Activated naive CD4-positive, alpha-beta T cell treated with anti-CD3 and anti-CD28 coated beads, Interleukin-2, amount 50 U/mL, for 24 hours (primary cell): ENCODE results near the gene ELOVL5.
"Not testable (repeated sequence)": the region's sequence is repeated elsewhere in the genome, so short reads cannot be mapped to it uniquely, and the experiment has no call there.

Experiments used
- H3K27ac Mint-ChIP-seq: one replicate; pipeline ENCODE4 v1.8.0; 2021; ENCODE audit warnings: mild to moderate bottlenecking, mixed read lengths
- H3K27me3 Mint-ChIP-seq: one replicate; pipeline ENCODE4 v1.8.0; 2021; ENCODE audit warnings: mixed read lengths
- H3K36me3 Mint-ChIP-seq: one replicate; pipeline ENCODE4 v1.8.0; 2021; ENCODE audit warnings: mixed read lengths
- H3K4me1 Mint-ChIP-seq: one replicate; pipeline ENCODE4 v1.8.0; 2021; ENCODE audit warnings: mixed read lengths
- H3K4me3 Mint-ChIP-seq: one replicate; pipeline ENCODE4 v1.8.0; 2021; ENCODE audit warnings: mild to moderate bottlenecking, mixed read lengths
- H3K9me3 Mint-ChIP-seq: one replicate; pipeline ENCODE4 v1.8.0; 2021; ENCODE audit warnings: mixed read lengths

The ELOVL5 gene

DNA sequence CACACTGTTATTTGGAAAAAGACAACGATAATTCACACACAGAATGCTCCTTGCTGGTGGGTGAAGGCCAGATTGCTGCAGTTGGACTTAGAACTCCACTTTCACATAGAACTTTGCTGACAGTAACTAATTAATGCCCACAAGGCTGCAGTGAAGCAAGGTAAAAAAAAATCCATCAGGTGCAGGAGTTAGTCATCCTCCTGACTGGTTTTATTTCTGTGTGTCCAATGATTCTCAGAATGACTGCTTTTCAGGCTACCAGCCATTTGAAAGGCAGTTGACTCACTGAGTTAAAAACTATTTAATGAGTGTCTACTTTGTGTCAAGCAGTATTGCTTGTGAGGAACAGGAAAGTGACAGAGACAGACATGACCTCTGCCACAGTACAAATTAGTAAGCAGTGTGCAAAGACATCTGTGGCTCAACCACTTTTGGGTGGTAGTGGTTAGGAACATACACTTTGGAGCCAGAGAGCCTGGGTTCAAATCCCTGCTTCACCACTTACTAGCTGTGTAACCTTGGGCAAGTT lies 41.9 kb downstream of the ELOVL5 start:
- no peaks in the 10 kb centered on the region for H3K27me3 Mint-ChIP-seq
- no peaks in the 10 kb centered on the region for H3K9me3 Mint-ChIP-seq
- no peak overlapping the region for H3K4me3 Mint-ChIP-seq

DNA sequence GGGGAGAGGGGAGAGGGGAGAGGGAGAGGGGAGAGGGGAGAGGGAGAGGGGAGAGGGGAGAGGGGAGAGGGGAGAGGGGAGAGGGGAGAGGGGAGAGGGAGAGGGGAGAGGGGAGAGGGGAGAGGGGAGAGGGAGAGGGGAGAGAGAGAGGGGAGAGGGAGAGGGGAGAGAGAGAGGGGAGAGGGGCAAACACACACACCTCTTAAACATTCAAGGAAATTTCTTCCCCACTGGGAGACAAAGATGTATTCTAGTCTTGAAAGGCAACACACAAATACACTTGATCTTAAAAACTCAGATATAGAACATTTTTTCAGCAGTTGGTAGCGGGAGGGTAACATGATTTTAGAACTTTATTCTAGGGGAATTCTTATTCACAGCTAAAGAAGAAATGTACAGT lies 42.5 kb downstream of the ELOVL5 start:
- not testable (repeated sequence) for H3K27me3 Mint-ChIP-seq, H3K4me3 Mint-ChIP-seq, H3K9me3 Mint-ChIP-seq, H3K36me3 Mint-ChIP-seq
- H3K27ac Mint-ChIP-seq, result peak overlapping the region; percentile 81
- peaks cover 85% of the 10 kb centered on the region for H3K4me1 Mint-ChIP-seq

More for the DNA sequence above, 41.9 kb downstream of the ELOVL5 start:
- Mint-ChIP-seq H3K4me1 (peaks cover 83% of the 10 kb centered on the region), H3K27ac (peak overlapping the region; percentile 81), H3K36me3 (peaks cover 4% of the 10 kb centered on the region)

DNA sequence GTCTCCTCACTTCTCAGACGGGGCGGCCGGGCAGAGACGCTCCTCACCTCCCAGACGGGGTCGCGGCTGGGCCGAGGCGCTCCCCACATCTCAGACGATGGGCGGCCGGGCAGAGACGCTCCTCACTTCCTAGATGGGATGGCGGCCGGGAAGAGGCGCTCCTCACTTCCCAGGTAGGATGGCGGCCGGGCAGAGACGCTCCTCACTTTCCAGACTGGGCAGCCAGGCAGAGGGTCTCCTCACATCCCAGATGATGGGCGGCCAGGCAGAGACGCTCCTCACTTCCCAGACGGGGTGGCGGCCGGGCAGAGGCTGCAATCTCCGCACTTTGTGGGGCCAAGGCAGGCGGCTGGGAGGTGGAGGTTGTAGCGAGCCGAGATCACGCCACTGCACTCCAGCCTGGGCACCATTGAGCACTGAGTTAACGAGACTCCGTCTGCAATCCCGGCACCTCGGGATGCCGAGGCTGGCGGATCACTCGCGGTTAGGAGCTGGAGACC lies 43.2 kb downstream of the ELOVL5 start:
- H3K4me1 Mint-ChIP-seq, result peaks cover 85% of the 10 kb centered on the region
- H3K27me3 Mint-ChIP-seq, H3K4me3 Mint-ChIP-seq, H3K36me3 Mint-ChIP-seq, H3K9me3 Mint-ChIP-seq, H3K27ac Mint-ChIP-seq: not testable (repeated sequence)

DNA sequence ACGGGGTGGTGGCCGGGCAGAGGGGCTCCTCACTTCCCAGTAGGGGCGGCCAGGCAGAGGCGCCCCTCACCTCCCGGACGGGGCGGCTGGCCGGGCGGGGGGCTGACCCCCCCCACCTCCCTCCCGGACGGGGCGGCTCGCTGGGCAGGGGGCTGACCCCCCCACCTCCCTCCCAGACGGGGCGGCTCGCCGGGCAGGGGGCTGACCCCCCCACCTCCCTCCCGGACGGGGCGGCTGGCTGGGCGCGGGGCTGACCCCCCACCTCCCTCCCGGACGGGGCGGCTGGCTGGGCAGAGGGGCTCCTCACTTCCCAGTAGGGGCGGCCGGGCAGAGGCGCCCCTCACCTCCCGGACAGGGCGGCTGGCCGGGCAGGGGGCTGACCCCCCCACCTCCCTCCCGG lies 43.8 kb downstream of the ELOVL5 start:
- not testable (repeated sequence) for H3K36me3 Mint-ChIP-seq, H3K27me3 Mint-ChIP-seq, H3K9me3 Mint-ChIP-seq, H3K4me3 Mint-ChIP-seq, H3K27ac Mint-ChIP-seq
- peaks cover 85% of the 10 kb centered on the region for H3K4me1 Mint-ChIP-seq

DNA sequence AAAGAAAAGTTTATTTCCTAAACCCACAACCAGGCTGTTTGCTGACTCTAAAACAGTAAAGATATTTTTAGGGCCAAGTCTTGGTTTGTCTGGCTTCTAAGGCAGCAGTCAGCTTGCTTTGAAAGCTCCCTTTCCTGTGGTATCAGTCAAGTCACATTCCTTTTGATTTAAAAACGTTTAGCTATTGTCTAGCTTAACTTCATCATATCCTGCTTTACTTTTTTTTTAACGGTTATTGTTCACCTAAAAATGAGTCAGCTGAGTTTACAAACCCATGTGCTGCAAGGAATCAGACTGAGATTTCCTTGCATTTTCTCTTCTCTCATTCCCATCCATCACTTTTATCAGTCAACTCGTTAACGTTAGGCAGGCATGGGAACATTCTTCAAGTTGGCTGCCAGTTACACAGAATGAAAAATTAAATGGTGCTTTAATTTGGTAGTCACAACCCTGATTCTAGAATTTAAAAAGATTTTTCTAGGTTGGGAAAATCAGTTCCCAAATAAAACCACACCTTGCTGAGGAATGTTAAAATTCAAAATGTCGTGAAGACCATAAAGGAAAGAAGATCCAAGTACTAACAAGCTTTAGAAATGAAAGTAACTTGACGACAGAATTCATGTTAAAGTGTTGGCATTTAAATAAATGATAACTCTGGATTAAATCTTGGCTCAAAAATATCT lies 45.9 kb downstream of the ELOVL5 start:
- no peaks in the 10 kb centered on the region for H3K27me3 Mint-ChIP-seq
- peak overlapping the region; percentile 45 for H3K4me3 Mint-ChIP-seq
- H3K27ac Mint-ChIP-seq, result peak overlapping the region; percentile 53
- H3K4me1 Mint-ChIP-seq, result peaks cover 82% of the 10 kb centered on the region
- H3K9me3 Mint-ChIP-seq, result no peaks in the 10 kb centered on the region
- H3K36me3 Mint-ChIP-seq, result peaks cover 2% of the 10 kb centered on the region

DNA sequence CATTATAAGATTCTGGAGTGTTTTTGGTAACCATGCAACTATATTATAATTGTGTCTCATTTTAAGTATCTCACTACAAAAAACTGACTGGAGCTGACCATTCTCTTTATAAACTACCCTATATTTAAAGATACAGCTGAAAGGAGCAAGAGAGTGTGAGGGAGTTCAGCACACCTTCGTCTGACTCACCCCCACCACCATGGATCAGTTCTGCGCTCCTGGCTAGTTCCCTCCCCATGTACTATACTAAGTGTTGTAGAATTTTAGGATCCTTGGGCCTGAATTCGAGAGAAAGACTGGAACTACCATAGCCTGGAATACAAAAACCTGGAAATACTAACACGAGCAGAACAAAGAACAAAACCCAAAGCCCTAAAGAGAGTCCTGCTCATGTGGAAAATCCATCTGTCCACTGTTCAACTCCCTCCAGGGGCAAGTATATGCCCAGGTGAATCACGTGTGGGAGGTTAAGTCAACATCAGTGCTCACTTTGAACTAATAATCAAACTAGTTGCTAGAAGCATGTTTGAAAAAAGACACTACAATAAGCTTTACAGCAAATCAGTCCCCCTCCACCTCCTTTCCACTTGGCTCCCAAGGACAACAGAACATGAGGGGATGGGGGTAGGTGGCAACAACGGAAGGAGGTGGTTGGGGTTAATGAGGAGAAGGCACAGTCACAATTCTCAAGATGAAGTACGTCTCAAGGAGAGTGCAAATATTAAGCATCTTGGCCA lies 46.8 kb downstream of the ELOVL5 start:
- Mint-ChIP-seq H3K4me1 (peaks cover 82% of the 10 kb centered on the region), H3K36me3 (peaks cover 2% of the 10 kb centered on the region), H3K9me3 (no peaks in the 10 kb centered on the region), H3K27me3 (no peaks in the 10 kb centered on the region), H3K4me3 (peak overlapping the region; percentile 71), H3K27ac (peak overlapping the region; percentile 89)

DNA sequence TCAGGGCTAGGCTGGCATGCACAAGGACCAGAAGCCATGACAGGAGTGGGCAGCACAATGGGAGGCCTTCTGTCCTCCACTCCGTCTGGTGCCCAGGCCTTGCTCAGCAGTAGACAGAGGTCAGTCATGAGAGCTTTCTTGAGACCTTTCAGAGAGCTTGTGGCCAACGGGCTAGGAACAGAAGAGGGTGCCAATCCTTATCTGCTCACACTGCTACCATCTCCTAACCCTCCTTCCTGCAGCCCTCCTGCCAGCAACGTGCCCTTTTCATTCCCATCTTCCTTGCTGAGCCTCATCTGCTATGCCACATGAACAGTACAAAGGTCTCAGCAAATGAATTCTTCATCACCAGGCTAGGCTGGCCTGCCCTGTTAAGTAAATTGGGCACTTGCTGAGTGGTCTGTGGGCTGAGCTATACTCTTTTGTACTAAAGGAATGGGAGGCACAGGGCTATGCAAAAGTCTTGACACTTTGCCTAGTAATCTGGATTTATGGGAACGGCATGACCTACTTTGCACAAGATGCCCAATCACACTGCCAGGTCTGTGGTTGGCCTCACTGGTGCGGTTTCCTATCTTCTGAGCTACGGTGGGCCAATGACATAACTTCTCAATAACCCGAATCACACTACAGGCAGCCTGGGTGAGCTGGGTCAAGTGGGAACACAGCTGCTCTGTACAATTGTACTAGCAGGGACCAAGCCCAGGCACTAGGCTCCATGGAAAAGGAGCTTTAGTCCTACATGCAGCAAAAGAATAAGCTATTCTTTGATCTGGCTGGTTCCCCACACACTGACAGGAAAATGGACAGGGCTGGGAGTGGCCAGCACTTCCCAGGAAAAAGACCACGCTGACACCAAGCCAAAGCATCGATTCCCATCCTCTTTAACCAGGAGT lies 47.8 kb downstream of the ELOVL5 start:
- Mint-ChIP-seq H3K27ac (peak overlapping the region; percentile 56), H3K4me3 (peak overlapping the region; percentile 60), H3K9me3 (no peaks in the 10 kb centered on the region), H3K4me1 (peaks cover 85% of the 10 kb centered on the region), H3K27me3 (no peaks in the 10 kb centered on the region), H3K36me3 (no peaks in the 10 kb centered on the region)

DNA sequence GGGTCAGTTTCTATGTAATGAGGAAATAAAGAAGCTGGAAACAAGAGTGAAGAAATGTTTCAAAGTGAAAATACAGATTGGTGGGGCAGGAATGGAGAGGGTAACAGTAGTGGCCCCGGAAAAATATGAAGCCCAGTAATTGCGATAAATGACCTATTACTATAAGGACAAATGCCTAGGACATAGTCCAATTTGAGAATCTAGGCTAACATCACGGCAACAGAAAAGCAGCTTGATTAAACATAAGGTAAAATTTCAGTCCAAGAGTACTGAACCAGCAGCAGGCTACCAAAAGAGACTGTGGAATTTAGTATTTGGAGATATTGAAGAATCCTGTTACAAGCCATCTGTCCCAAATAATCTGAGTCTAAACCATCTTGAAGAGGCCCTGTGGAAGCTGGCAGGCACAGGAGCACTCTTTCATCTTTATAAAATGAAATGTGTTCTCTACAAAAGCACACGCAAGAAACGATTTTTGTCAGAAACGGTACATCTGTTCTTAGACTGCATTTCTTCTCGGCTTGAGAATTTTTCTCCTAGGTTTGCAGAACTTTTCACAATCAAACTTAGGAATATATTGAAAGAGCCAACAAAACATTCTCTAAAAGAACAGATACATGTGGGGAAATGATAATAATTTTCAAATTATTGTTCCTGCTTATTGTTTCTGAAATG lies 49.3 kb downstream of the ELOVL5 start:
- Mint-ChIP-seq H3K4me3 (no peak overlapping the region), H3K9me3 (no peaks in the 10 kb centered on the region), H3K36me3 (no peaks in the 10 kb centered on the region), H3K27ac (peak overlapping the region; percentile 80), H3K27me3 (no peaks in the 10 kb centered on the region), H3K4me1 (peaks cover 97% of the 10 kb centered on the region)

DNA sequence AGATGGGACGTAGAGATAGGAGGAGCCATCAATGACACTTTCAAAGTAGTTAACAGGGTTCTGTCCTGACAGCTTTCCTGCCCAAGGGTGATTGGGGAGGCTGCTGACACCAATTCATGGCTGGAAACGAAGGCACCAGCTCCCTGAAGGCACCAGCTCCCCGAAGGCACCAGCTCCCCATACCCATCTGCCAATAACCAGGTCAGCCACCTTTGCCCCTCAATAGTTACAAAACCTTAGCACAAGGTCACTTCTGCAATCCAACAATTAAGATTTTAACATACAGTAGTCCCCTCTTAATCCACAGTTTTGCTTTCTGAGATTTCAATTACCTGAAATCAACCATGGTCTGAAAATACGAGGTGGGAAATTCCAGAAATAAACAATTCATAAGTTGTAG lies 51.7 kb downstream of the ELOVL5 start:
- no peak overlapping the region for H3K27ac Mint-ChIP-seq
- H3K4me1 Mint-ChIP-seq, result peaks cover 97% of the 10 kb centered on the region
- no peak overlapping the region for H3K4me3 Mint-ChIP-seq
- no peaks in the 10 kb centered on the region for H3K27me3 Mint-ChIP-seq
- no peaks in the 10 kb centered on the region for H3K9me3 Mint-ChIP-seq
- peaks cover 3% of the 10 kb centered on the region for H3K36me3 Mint-ChIP-seq

DNA sequence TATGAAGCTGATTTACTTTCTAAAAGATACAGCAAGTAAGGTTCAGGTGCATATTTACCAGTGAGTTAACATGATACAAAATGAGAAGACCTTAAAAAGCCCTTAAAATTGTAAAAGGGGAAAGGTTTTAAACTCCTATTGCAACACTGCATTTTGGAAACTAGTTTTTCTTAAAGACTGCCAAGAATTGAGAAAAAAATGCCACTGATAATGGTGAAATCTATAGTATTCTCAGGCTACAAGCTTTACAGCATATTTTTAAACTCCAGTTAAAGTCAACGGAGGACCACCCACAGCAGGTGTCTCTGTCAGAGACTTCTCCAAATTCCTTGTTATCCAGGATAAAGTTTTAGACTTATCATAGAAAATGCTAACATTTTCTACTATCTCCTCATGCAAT lies 53.6 kb downstream of the ELOVL5 start:
- no peaks in the 10 kb centered on the region for H3K9me3 Mint-ChIP-seq
- H3K27me3 Mint-ChIP-seq, result no peaks in the 10 kb centered on the region
- peaks cover 6% of the 10 kb centered on the region for H3K36me3 Mint-ChIP-seq
- H3K4me3 Mint-ChIP-seq, result no peak overlapping the region
- peaks cover 97% of the 10 kb centered on the region for H3K4me1 Mint-ChIP-seq
- peak overlapping the region; percentile 71 for H3K27ac Mint-ChIP-seq

DNA sequence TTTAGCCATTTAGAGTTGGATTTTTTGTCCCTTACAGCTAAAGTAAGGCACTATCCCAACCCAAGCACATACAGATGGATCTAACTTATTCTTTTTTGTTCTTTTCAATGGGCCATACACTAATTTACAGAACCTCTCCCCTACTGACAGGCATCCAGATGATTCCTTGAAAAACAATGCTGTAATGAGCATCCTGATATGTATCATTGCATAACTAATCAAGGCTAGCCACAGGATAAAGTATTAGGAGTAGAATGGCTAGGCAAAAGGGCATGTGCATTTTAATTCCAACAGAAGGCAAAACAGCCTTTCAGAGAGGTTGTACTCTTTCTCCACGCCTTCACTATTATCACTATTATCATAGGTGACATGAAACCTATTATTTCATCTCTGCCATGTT lies 54.1 kb downstream of the ELOVL5 start:
- Mint-ChIP-seq H3K27me3 (no peaks in the 10 kb centered on the region), H3K9me3 (no peaks in the 10 kb centered on the region), H3K27ac (peak overlapping the region; percentile 71), H3K4me1 (peaks cover 97% of the 10 kb centered on the region), H3K36me3 (peaks cover 9% of the 10 kb centered on the region), H3K4me3 (no peak overlapping the region)

DNA sequence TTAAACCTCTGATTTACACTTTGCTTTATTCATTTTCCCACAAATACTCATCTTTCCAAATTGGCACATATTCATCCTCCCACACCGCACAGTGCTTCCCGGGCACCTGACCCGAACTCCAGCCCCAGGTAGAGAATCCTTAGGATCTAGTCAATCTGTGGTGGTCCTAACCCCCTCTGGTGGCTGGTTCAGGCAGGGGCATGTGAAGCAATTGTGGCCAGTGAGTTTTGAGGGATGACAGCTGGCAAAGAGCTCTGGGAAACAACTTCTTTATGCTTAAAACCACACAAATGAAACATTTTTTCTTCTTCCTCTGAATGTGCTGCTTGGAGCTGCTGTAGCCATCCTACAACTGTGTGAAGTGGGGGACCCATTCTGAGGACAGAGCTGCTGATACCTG lies 54.7 kb downstream of the ELOVL5 start:
- Mint-ChIP-seq H3K27ac (peak overlapping the region; percentile 78), H3K27me3 (no peaks in the 10 kb centered on the region), H3K9me3 (no peaks in the 10 kb centered on the region), H3K4me3 (no peak overlapping the region), H3K4me1 (peaks cover 97% of the 10 kb centered on the region), H3K36me3 (peaks cover 9% of the 10 kb centered on the region)

DNA sequence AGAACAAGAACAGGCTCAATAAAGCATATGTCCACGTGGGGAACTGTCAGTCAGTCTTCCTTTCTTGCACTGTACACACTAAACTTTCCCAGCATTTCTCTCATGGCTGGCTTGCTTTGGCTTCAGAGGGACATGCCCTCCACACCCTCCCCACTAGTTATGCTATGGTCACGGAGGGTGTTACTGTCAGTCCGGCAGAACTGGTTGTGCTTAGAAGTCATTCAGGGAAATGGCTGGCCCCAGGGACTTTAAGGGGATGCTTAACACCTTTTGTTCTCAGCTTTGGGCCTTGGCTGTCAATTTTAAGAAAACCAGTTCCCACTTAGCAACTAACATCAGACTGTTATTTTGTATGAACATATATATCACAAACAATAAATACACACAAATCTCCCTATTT lies 55.1 kb downstream of the ELOVL5 start:
- Mint-ChIP-seq H3K4me1 (peaks cover 97% of the 10 kb centered on the region), H3K9me3 (no peaks in the 10 kb centered on the region), H3K27ac (peak overlapping the region; percentile 78), H3K36me3 (peaks cover 9% of the 10 kb centered on the region), H3K27me3 (no peaks in the 10 kb centered on the region), H3K4me3 (no peak overlapping the region)

DNA sequence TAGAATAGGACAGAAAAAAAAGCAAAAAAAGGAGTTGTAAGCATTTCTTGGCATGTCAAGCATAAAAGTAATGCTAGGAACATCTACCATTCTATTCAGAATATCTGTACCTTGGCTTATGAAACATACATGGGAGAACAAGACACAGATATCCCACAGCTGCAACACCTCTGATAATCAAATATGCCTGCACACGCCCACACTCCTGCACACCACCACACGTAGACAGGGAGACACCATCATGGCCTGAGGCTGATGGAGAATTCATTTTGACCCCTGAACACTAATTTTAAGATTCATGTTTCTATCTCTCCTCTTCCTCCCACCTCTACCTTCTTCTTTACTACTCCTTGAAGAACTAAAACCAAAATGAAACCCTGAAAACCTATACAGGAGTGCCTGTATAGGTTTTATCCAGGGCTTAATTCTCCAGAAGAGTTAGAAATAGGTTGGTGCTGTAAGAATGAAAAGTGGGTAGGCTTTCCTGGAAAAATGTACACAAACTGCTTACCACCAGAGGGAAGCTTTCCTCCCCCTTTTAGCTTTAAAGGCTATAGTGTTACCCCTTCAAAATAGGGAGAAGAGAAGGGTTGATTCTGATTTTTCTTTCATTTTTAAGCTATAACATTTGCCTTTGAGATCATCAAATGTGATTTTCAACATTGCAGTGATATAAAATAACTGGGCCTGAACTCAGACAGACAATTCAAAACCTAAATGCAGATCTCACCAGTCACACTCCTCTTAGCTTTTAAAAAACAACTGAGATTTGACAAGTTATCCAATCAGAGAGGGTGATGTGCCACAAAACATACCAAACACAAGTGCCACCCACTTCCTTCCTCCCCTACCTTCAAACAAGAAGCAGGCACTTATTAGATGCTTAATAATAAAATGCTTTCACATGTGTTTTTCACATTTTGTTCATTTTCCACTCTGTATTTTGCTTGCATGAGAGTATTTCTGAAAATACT lies 57.9 kb downstream of the ELOVL5 start:
- Mint-ChIP-seq H3K27ac (peak overlapping the region; percentile 83), H3K36me3 (peaks cover 15% of the 10 kb centered on the region), H3K27me3 (no peaks in the 10 kb centered on the region), H3K9me3 (no peaks in the 10 kb centered on the region), H3K4me1 (peaks cover 88% of the 10 kb centered on the region), H3K4me3 (peak overlapping the region; percentile 45)
